Smooth muscle cell of the brain vasculature (primary cell): ENCODE measurements around the gene PCBP3.
"Not testable (repeated sequence)": the region's sequence is repeated elsewhere in the genome, so short reads cannot be mapped to it uniquely, and the experiment has no call there.

Experiments used
- DNase-seq: peaks from one replicate; pipeline ENCODE4 v3.0.0-alpha.2; 2012; ENCODE audit warnings: low read depth, low spot score

The PCBP3 gene

GRCh38 chr21:45843426-45843825 is 199.9 kb downstream of the PCBP3 start:
- DNase-seq = no peak

DNA sequence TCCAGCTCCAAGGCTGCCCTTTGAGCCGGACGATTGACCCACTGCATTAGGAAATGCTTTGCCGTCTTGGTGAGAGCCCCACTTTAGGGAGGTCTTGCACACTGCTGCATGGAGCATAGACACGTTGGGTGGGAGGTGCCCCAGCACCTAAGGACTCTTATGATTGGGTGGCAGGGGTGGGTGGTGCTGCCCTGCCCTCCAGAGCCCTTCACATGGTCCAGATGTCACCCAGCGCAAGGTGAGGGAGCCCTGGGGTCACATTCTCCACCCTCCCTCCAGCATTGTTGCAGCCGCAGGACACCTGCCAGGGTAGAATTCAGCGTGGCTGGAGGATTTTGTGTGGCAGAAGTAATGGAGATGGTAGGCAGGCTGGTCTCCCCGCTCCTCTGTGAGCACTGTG is 200.7 kb downstream of the PCBP3 start:
- no peak for DNase-seq

GRCh38 chr21:45845063-45845769 is 201.7 kb downstream of the PCBP3 start:
- no peak for DNase-seq

GRCh38 chr21:45845770-45846090 is 202.2 kb downstream of the PCBP3 start:
- DNase-seq = no peak

GRCh38 chr21:45846373-45847160 is 203.0 kb downstream of the PCBP3 start:
- DNase-seq = no peak

- DNase-seq = no peak
Measured at GRCh38 chr21:45847870-45848269, 204.3 kb downstream of the PCBP3 start.

GRCh38 chr21:45848331-45848730 is 204.8 kb downstream of the PCBP3 start:
- no peak for DNase-seq

- DNase-seq = no peak
Measured at GRCh38 chr21:45848805-45849204, 205.3 kb downstream of the PCBP3 start.

- DNase-seq = no peak
Measured at GRCh38 chr21:45849651-45850050, 206.1 kb downstream of the PCBP3 start.

- DNase-seq = no peak
Measured at GRCh38 chr21:45850181-45850580, 206.7 kb downstream of the PCBP3 start.

DNA sequence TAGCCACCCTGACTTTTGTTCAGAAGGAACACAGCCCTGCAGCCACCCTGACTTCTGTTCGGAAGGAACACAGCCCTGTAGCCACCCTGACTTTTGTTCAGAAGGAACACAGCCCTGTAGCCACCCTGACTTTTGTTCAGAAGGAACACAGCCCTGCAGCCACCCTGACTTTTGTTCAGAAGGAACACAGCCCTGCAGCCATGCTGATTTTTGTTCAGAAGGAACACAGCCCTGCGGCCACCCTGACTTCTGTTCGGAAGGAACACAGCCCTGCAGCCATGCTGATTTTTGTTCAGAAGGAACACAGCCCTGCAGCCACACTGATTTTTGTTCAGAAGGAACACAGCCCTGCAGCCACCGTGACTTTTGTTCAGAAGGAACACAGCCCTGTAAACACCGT is 208.9 kb downstream of the PCBP3 start:
- DNase-seq = not testable (repeated sequence)

GRCh38 chr21:45852886-45853400 is 209.4 kb downstream of the PCBP3 start:
- DNase-seq = no peak

GRCh38 chr21:45853703-45854342 is 210.3 kb downstream of the PCBP3 start:
- no peak for DNase-seq

- no peak for DNase-seq
Measured at GRCh38 chr21:45854690-45855247, 211.2 kb downstream of the PCBP3 start.

DNA sequence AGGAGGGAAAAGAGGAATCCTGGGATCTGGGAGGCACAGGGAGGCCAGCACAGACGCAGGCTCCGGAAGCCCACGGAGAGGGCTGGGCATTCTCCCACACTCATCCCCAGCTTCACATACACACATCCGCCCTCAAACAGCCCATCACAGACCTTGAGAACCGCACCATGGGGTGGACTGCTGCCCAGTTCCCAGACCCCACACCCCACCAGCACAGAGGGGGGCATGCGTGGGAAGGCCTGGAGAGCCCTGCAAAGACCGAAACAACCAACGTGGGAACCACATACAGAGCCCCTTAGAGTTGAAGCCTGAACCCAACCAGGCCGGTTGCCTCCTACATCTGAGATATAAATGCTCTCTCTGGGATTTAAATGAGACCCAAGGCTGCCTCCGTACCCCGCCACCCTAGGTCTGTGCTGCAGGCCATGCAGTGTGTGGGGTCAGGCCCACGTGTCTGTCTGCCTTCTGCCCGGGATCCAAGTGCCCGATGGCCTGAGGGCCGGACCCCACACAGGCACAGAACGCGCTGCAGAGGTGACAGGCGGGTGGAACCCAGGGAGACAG is 211.8 kb downstream of the PCBP3 start:
- DNase-seq = no peak

DNA sequence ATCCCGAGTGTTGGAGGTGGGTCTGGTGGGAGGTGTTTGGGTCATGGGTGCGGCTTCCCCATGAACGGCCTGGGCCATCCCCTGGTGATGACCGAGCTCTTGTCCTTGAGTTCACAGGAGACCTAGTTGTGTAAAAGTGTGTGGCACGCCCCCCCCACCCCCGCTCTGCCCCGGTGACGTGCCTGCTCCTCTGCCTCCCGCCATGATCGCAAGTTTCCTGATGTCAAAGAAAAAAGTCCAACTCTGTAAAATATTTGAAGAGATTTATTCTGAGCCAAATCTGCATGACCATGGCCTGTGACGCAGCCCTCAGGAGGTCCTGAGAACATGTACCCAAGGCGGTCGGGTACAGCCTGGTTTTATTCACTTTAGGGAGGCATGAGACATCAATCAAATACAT is 212.9 kb downstream of the PCBP3 start:
- no peak for DNase-seq

- no peak for DNase-seq
Measured at GRCh38 chr21:45856906-45857305, 213.4 kb downstream of the PCBP3 start.

DNA sequence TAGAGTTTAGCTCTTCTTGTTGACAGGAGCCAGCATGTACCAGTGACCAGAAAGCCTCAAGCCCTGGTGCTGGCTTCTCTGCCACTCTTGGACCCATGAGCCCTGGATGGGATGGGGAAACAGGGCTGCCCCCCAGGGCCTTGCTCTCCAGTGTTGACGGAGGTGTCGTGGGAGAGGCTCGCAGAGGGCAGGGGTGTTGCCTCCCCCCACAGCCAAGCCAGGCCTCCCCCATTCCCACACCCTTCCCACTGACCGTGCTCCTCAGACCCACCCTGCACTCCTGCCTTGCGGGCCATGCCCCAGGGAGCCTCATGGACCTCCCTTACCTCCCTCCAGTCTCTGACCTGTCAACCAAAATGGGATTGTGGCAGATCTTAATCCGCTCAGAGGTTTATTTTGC is 214.2 kb downstream of the PCBP3 start:
- DNase-seq = no peak

DNA sequence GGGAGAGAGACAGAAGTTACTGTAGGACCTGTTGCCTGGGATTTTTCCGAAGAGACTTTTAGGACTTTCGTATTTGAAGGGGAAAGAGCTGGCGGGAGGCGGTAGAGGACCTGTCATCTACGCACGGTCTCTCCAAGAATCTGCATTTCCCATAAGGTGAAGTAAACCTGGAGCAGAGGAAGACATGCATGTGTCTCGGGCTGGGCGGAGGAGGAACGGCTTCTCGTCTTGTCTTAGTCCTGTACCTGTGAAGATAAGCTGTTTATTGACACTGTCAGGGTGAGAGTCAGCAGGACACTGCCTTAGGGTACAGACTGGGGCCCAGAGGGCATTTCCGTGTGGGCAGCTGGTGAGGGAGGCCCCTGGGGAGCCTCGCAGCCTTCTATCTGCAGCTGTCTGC is 214.7 kb downstream of the PCBP3 start:
- no peak for DNase-seq

GRCh38 chr21:45859041-45859761 is 215.7 kb downstream of the PCBP3 start:
- DNase-seq = no peak

- no peak for DNase-seq
Measured at GRCh38 chr21:45859762-45860357, 216.3 kb downstream of the PCBP3 start.
